IPS DF 6.9 (cell line): ENCODE measurements around the gene C16orf74.

Experiments
- DNase-seq: peaks from one replicate; pipeline ENCODE4 v3.0.0-alpha.2; 2013; ENCODE audit warnings: low read depth, low spot score
- H3K27ac ChIP-seq: one replicate; pipeline ENCODE4 v1.5.1; 2013; ENCODE audit warnings: low read length, control low read depth
- H3K27me3 ChIP-seq: 2 replicates; pipeline ENCODE4 v1.6.1; 2013; ENCODE audit warnings: mild to moderate bottlenecking, low read length; ENCODE audit not compliant: control insufficient read depth, insufficient read depth
- H3K36me3 ChIP-seq: 2 replicates; pipeline ENCODE4 v1.6.1; 2013; ENCODE audit warnings: low read length; ENCODE audit not compliant: control insufficient read depth, insufficient read depth
- H3K4me1 ChIP-seq: 2 replicates; pipeline ENCODE4 v1.6.1; 2013; ENCODE audit warnings: low read length; ENCODE audit not compliant: control insufficient read depth, insufficient read depth
- H3K4me3 ChIP-seq: 2 replicates; pipeline ENCODE4 v1.5.1; 2013; ENCODE audit warnings: mild to moderate bottlenecking, low read length
- H3K9me3 ChIP-seq: 2 replicates; pipeline ENCODE4 v1.6.1; 2013; ENCODE audit warnings: low read length, inconsistent platforms; ENCODE audit not compliant: control insufficient read depth, insufficient read depth
- WGBS: extraction: QIAGEN DNeasy Blood & Tissue Kit; methylation state at CpG from one replicate; pipeline ENCODE4 v1.1.7; 2013; ENCODE audit warnings: mixed read lengths, missing lambda C conversion rate; ENCODE audit not compliant: insufficient read length, insufficient coverage; 5-methylcytosine and 5-hydroxymethylcytosine counted together

Gene C16orf74

GRCh38 chr16:85789773-85790172 lies 38.9 kb upstream of the C16orf74 start:
- H3K4me1 ChIP-seq: no peaks in the 10 kb centered on the region
- H3K27me3 ChIP-seq: no peaks in the 10 kb centered on the region
- H3K9me3 ChIP-seq: no peaks in the 10 kb centered on the region
- H3K27ac ChIP-seq: no peak overlapping the region
- H3K36me3 ChIP-seq: peaks cover 21% of the 10 kb centered on the region
- no peak for DNase-seq
- WGBS: no CpG with 5 or more reads among the region's 6 CpGs
- H3K4me3 ChIP-seq: no peak overlapping the region

GRCh38 chr16:85788819-85789218 lies 37.9 kb upstream of the C16orf74 start:
- no peaks in the 10 kb centered on the region for H3K4me1 ChIP-seq
- no peak for DNase-seq
- H3K9me3 ChIP-seq: no peaks in the 10 kb centered on the region
- peaks cover 21% of the 10 kb centered on the region for H3K36me3 ChIP-seq
- no peaks in the 10 kb centered on the region for H3K27me3 ChIP-seq
- no peak overlapping the region for H3K4me3 ChIP-seq
- WGBS: no CpG with 5 or more reads among the region's 11 CpGs
- H3K27ac ChIP-seq: no peak overlapping the region

- Histone ChIP-seq H3K4me3 (no peak overlapping the region), H3K4me1 (no peaks in the 10 kb centered on the region), H3K27me3 (no peaks in the 10 kb centered on the region), H3K27ac (no peak overlapping the region), H3K9me3 (no peaks in the 10 kb centered on the region), H3K36me3 (peaks cover 20% of the 10 kb centered on the region)
- no peak for DNase-seq
- WGBS: no CpG with 5 or more reads among the region's 2 CpGs
These were observed 35.0 kb upstream of the C16orf74 start for GRCh38 chr16:85785927-85786326.

DNA sequence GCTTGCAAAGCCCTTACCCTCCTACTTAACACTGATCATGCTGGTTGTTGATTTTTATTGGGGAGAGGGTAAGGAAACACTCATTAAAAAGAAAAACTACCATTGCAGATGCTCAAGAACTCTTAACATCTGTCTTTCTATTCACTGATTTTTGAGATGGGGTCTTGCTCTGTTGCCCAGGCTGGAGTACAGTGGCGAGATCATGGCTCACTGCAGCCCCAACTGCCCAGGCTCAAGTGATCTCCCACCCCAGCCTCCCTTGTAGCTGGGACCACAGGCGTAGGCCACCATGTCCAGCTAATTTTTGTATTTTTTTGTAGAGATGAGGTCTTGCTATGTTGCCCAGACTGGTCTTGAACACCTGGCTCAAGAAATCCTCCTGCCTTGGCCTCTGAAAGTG lies 33.9 kb upstream of the C16orf74 start:
- no peak overlapping the region for H3K4me3 ChIP-seq
- H3K27ac ChIP-seq: no peak overlapping the region
- no CpG with 5 or more reads among the region's 2 CpGs for WGBS
- no peaks in the 10 kb centered on the region for H3K9me3 ChIP-seq
- H3K36me3 ChIP-seq: peaks cover 26% of the 10 kb centered on the region
- no peak for DNase-seq
- no peaks in the 10 kb centered on the region for H3K4me1 ChIP-seq
- H3K27me3 ChIP-seq: no peaks in the 10 kb centered on the region

DNA sequence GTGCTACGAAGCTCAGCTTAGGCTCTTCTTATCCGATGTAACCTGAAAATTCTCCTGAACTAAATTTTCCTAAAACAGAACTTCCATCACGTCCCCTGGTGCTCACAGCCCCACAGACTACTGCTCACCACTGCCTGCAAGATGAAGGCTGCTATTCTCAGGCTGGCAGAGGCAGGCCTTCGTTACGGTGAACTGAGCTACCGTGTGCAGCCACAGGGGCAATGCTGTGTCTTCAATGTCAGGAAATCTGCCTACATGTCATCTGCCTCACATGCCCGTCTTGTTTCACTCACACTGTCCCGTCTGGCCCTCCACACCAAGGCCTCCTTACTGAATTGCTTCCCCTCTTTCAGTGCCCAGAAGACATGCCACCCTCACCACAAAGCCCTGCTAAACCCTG lies 32.5 kb upstream of the C16orf74 start:
- no CpG with 5 or more reads among the region's 8 CpGs for WGBS
- Histone ChIP-seq H3K27me3 (no peaks in the 10 kb centered on the region), H3K36me3 (peaks cover 33% of the 10 kb centered on the region), H3K4me1 (no peaks in the 10 kb centered on the region), H3K4me3 (no peak overlapping the region), H3K9me3 (no peaks in the 10 kb centered on the region), H3K27ac (no peak overlapping the region)
- DNase-seq: no peak

- H3K4me1 ChIP-seq: no peaks in the 10 kb centered on the region
- H3K27ac ChIP-seq: no peak overlapping the region
- no peaks in the 10 kb centered on the region for H3K27me3 ChIP-seq
- H3K4me3 ChIP-seq: no peak overlapping the region
- DNase-seq: no peak
- no CpG with 5 or more reads among the region's 6 CpGs for WGBS
- no peaks in the 10 kb centered on the region for H3K9me3 ChIP-seq
- peaks cover 31% of the 10 kb centered on the region for H3K36me3 ChIP-seq
These were observed 31.6 kb upstream of the C16orf74 start for GRCh38 chr16:85782451-85782850.

GRCh38 chr16:85781695-85782370 lies 30.9 kb upstream of the C16orf74 start:
- H3K27me3 ChIP-seq: no peaks in the 10 kb centered on the region
- H3K9me3 ChIP-seq: no peaks in the 10 kb centered on the region
- no peak overlapping the region for H3K4me3 ChIP-seq
- no peaks in the 10 kb centered on the region for H3K4me1 ChIP-seq
- DNase-seq: no peak
- peaks cover 25% of the 10 kb centered on the region for H3K36me3 ChIP-seq
- WGBS: no CpG with 5 or more reads among the region's 16 CpGs
- no peak overlapping the region for H3K27ac ChIP-seq

- H3K4me3 ChIP-seq: no peak overlapping the region
- H3K27ac ChIP-seq: no peak overlapping the region
- no peak for DNase-seq
- WGBS: no CpG with 5 or more reads among the region's 10 CpGs
- H3K36me3 ChIP-seq: peaks cover 21% of the 10 kb centered on the region
- H3K4me1 ChIP-seq: no peaks in the 10 kb centered on the region
- H3K27me3 ChIP-seq: no peaks in the 10 kb centered on the region
- no peaks in the 10 kb centered on the region for H3K9me3 ChIP-seq
These were observed 30.3 kb upstream of the C16orf74 start for GRCh38 chr16:85781156-85781555.

DNA sequence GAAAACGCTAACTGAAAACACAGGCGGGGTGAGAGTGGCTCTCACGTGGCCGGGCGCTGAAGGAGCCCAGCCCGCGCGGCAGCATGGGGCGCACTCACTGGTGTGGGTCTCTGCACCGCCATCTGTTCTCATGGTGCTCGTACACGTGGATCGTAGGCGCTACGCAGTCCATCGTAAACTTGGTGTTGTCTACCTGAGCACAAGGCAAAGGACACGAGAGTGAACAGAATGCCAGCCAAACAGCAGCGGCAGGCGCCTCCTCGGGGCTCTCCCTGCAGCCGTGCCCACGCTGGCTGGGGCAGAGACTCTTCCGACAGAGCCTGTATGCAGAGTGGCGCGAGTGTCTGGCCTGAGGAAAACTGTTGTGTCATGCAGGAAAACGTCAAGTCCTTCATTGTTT lies 29.4 kb upstream of the C16orf74 start:
- H3K27ac ChIP-seq: no peak overlapping the region
- no peaks in the 10 kb centered on the region for H3K4me1 ChIP-seq
- H3K27me3 ChIP-seq: no peaks in the 10 kb centered on the region
- no peak for DNase-seq
- H3K4me3 ChIP-seq: no peak overlapping the region
- no CpG with 5 or more reads among the region's 26 CpGs for WGBS
- H3K36me3 ChIP-seq: peaks cover 19% of the 10 kb centered on the region
- no peaks in the 10 kb centered on the region for H3K9me3 ChIP-seq

GRCh38 chr16:85778873-85779272 lies 28.0 kb upstream of the C16orf74 start:
- Histone ChIP-seq H3K4me3 (no peak overlapping the region), H3K4me1 (no peaks in the 10 kb centered on the region), H3K27me3 (no peaks in the 10 kb centered on the region), H3K36me3 (peaks cover 19% of the 10 kb centered on the region), H3K27ac (no peak overlapping the region), H3K9me3 (no peaks in the 10 kb centered on the region)
- no CpG with 5 or more reads among the region's 12 CpGs for WGBS
- no peak for DNase-seq

GRCh38 chr16:85777583-85778310 lies 26.9 kb upstream of the C16orf74 start:
- WGBS: no CpG with 5 or more reads among the region's 4 CpGs
- no peaks in the 10 kb centered on the region for H3K9me3 ChIP-seq
- no peaks in the 10 kb centered on the region for H3K4me1 ChIP-seq
- H3K4me3 ChIP-seq: no peak overlapping the region
- peaks cover 19% of the 10 kb centered on the region for H3K36me3 ChIP-seq
- no peaks in the 10 kb centered on the region for H3K27me3 ChIP-seq
- H3K27ac ChIP-seq: no peak overlapping the region
- no peak for DNase-seq
